HG02981 (cell line): ENCODE data around the gene PWWP2B.

Source experiments
- ATAC-seq: cut with Tn5 transposase; IDR thresholded peaks from one replicate; pipeline ENCODE4 v1.9.1; 2021; ENCODE audit warnings: mild to moderate bottlenecking, moderate library complexity; ENCODE audit not compliant: unreplicated experiment

The PWWP2B gene

GRCh38 chr10:132443983-132444876, 47.2 kb downstream of the PWWP2B start:
- ATAC-seq, result no peak

DNA sequence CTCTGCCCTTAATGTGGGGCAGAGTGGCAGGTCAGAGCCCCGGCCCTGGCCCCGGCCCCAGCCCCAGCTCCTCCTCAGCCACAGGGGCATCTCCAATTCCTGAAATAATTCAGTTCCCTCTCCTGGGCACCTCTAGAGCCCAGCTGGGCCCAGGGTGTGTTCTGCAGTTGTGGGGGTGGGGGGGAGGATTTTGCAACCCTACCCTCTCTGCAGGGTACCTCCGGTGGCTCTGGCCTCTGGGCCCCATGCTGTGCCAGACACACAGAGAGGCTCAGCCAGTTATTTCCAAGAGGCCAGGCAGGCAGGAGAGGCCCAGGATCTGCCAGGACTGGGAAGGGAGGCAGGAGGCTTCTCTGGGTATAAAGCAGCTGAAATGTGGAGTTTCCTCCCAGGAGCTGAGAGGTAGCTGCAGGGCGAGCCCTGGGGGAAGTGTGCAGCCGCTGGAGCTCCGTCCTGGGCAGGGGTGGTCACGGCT, 47.9 kb downstream of the PWWP2B start:
- ATAC-seq, result no peak

DNA sequence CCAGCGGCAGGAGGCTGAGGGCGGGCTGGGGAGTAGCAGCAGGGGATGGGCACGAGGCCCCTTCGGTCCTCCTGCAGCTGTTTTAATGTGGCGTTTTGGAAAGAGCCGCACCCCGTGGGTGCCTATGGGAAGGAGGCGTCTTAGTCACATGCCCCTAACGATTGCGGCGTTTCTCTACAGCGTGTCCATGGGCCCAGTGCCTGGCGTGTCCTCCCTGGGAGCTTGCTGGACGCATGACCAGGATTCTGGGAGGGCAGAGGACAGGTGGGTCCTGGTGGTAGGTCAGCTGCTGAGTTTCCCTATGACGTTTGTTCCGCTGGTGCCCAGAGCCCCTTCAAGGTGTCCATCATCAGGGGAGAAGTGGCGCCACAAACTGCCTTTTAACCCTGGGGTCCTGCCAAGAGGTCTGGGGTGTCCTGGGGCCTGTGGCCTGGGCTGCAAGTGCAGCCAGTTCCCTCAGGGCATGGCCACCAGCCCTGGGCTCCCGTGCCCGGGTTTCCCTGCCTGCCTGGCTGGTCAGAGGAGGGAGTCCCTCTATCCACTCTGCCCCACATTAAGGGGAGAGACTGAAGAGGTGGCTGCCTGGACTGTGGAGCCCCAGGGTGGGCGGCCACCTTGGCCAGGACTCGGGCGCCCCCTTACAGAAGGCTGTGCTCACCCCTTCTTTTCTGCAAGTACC, 48.7 kb downstream of the PWWP2B start:
- no peak for ATAC-seq

DNA sequence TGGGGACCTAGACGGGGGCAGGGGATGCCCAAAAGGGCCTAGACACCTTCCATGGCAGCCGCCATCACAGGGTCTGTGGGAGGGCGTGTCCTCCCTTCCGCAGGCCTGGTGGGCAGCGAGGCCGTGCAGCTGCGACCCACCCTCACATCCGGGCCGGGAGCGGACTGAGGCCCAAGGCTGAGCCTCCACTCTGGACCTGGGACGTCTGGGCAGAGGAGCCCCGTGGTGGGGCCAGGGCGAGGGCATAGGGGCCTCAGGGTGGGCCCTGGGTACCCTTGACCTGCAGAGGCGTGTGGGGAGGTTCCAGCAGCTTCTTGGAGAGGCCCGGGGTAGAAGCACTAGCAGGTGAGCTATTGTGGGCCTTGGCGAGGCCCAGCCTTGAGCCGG, 49.2 kb downstream of the PWWP2B start:
- no peak for ATAC-seq

GRCh38 chr10:132446661-132447445, 49.9 kb downstream of the PWWP2B start:
- ATAC-seq, result peak; percentile 39

DNA sequence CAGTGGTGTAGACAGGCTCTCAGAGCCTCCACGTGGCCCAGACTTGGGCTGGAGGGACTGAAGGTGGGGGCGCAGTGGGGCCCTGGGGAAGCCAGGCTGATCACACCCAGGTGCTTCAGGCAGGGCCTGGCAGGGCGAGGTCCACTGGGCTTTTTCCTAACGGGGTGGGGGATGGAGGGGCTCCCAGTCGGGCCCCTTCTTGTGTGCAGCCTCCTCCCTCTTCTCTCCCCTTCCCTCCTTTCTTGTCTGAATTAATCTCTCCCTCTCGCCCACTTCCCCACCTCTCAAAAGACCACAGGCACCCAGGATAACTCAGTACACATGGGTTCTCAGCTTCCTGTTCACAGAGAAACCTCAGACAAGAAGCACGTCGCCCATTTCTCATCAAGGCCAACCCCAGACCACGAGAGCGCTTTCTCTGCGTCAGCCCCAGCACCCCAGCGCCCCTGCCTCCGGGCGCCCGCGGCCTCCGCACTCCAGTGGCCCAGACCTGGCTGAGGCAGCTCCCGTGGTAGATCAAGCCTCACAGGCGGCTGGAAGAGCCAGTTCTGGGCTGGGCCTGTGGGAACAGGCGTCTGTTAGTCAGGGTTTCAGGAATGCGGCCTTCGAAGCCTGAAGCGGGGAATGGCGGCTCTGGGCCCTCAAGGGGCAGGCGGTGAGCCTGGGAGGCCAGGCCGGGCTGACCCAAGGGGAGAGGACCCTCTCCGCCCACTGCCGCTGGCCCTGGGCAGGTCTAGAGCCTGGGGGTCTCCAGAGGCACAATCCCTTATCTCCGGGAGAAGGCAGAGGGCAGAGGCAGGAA, 50.6 kb downstream of the PWWP2B start:
- ATAC-seq, result peak; percentile 22

DNA sequence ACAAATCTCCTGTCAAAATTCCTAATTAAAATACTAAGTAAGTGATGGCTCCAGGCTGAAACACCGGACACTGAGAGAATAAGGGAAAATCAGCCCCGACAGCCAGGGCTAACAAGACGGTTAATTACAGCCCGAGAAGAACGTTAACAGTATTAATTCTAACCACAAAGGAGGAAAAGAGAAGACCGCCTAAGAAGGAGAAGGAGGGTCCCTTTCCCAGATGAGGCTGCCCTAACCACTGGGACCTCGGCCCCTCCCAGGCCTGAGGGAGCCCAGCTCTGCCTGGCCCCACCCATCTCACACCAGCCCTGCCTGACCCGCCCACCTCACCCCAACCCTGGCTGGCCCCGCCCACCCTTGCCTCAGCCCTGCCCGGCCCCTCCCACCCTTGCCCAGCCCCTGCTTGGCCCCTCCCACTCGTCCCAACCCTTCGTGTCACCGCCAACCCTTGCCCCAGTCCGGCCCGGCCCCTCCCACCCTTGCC, 51.3 kb downstream of the PWWP2B start:
- ATAC-seq, result peak; percentile 31

DNA sequence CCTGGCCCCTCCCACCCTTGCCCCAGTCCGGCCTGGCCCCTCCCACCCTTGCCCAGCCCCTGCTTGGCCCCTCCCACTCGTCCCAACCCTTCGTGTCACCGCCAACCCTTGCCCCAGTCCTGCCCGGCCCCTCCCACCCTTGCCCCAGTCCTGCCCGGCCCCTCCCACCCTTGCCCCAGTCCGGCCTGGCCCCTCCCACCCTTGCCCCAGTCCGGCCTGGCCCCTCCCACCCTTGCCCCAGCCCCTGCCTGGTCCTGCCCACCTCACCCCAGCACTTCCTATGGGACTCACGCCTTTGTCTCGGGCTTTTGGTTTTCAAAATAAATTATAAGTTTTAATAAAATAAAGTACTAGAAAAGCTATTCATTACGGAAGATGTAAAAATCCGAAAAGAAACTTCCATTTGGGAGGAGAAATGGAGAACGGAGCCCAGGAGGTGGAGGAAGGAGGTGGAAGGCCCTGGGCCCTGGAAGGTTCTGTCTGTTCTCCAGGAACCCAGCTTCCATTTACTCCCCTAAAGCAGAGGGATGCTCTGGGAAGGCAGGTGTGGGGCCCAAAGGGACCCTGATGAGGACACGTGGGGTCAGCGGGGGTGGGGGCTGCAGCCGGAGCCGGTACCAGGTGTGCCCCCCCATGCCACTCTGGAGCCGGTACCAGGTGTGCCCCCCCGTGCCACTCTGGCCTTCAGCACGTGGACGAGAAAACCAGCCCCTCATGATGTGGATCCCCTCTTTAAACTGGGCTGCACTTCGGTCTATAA, 52.2 kb downstream of the PWWP2B start:
- ATAC-seq, result no peak

DNA sequence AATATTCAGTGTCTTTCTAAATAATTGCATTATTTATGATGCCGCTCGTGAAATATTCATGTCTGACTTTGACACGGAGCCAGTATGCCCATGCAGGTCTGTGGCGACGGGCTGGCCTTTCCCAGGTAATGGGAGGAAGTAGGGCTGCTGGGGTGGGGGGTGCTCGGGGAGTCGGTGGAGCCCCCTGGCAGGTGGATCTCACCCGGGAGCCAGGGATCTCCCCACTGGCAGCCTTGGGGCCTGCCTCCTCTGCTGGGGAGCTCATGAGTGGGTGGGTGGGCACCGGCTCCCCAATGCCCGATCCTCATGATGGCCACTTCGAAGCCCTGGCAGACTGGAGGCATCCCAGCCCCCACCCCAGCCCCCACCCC, 52.8 kb downstream of the PWWP2B start:
- no peak for ATAC-seq

DNA sequence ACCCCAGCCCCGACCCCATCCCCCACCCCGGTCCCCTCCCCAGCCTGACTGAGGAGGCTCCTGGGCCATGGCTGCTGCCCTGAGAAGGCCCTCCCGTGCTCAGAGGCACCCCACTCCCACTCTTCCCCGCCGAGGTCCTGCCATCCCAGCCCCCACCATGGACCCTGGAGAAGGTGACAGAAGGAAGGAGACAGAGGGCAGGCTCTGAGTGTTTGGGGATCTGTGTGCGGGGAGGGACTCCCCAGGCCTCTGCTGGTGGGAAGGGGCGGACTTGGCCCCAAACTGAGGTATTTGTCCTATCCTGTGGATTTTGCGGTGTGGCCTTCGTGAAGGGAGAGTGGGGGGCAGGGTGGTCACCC, 53.4 kb downstream of the PWWP2B start:
- ATAC-seq, result no peak

DNA sequence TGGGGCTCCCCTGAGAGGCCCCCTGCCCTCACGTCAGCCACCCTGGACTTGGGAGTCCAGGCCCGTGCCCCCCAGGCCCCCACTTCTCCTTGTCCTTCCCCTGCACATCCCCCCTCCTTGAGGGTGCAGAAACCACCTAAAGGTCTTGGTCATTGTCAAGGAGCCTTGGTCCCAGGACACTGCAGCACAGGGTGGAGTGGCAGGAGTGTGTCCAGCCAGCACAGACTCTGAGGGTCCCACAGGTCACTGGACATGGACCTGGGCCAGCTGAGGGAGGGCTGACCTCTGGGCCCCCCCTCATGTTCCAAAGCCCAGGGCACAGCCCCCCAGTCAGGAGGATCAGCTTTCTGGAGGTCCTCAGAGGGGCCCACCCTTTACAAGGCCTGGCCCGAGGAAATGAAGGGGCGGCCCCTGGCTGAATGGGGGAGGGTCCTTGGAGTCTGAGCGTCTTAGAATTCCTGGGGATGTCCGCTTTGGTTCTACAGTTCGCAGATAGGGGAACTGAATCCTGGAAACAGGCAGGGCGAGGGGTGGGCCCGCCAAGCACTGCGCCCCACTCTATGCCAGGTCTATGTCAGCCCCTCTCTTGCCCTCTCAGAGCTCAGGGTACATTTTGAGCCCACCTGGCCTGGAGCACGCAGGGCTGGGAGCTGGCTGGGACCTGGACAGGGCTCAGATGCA, 54.0 kb downstream of the PWWP2B start:
- no peak for ATAC-seq

DNA sequence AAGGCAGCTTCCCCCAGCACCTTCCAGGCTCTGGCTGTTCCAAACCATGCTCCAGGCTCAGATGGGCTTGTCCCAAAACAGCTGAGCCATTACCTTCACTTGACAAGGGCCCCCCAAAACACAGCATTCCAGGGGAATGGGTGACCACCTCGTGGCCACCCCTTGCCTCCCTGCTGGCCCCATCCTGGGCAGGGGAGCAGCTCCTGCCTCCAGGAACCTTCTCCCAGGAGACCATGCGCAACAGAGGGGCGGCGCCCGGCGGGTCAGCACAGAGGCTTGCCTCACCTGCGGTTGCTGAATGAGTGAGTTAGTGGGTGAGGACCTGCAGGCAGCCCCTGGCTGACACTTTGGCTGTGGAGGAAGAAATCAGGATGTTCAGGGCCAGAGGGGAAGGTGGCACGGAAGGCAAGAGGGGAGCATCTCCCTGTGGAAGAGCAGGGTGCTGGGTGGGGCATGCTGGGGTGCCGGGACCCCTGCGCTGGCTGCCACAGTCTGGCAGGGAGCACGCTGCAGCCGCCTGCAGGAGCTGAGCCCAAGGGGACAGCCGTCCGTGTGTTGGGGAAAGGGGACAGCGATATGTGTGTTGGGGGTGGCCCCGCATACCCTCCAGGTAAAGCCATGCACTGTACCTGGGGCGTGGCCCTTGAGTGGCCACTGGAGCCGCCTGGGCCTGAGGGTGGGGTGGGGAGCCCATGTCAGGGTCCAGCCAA, 54.7 kb downstream of the PWWP2B start:
- ATAC-seq, result no peak

- no peak for ATAC-seq
Observed at GRCh38 chr10:132452216-132452650, 55.2 kb downstream of the PWWP2B start.

DNA sequence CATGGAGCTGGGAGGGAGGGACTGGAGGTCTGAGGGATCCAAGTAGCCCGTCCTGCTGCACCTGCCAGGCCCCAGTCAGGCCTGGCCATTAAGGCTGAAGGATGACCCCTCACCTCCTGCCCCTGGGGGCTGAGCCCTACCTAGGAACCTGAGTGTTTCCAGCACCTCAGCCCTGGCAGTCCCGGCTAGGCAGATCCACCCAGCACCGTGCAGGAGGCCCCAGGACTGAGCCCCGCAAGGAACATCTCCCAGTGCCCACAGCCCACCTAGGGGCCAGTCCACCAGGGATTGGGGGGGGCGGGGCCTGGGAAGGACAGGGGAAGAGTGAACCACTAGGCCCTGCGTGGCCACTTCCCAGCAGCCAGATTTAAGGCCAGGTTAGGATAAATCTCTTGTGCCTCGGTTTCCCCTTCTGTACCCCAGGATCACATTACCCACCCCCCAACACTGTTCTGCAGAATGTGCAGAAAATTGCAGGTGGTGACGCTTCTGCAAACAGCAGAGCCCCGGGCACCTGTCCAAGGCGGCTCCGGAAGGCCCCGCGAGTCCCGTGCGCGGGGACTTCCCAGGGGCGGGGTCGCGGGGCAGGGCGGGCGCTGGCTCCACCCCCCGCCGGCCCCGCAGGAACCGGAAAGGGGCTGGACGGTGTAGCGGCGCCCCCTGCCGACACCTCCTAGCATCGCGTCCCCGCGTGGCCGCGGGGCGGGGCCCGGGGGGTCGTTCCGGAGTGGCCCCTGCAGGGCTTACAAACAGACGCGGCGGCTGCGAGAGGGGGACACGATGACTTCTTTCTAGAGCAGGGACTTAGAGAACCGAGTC, 55.9 kb downstream of the PWWP2B start:
- peak; percentile 60 for ATAC-seq

GRCh38 chr10:132453470-132453861, 56.5 kb downstream of the PWWP2B start:
- ATAC-seq, result no peak

GRCh38 chr10:132454296-132455198, 57.5 kb downstream of the PWWP2B start:
- ATAC-seq, result no peak
